Liver (tissue), 3 donors: Measurements from ENCODE around the gene CDC25A.

Experiments
- CTCF ChIP-seq: fragments of 150-350 bp; IDR thresholded peaks from 2 replicates; pipeline ENCODE4 v1.5.1; 2017; ENCODE audit warnings: improper control_type of control experiment, low read depth, low read length; ENCODE audit not compliant: missing input control
- JUND ChIP-seq, 2 donors: IDR thresholded peaks; 2 replicates each; pipeline ENCODE4 v1.6.1; 2016; ENCODE audit warnings: antibody characterized with exemption in 2 of 2
- REST ChIP-seq: IDR thresholded peaks from 2 replicates; pipeline ENCODE4 v1.6.1; 2016; ENCODE audit warnings: antibody characterized with exemption, mild to moderate bottlenecking
- donor health status: healthy.
- donor health status: healthy.

- no peak for TF ChIP-seq CTCF
- TF ChIP-seq REST = no peak
- no peak for TF ChIP-seq JUND (IDR thresholded peaks at IDR 0.05)
Measured at GRCh38 chr3:48157202-48157840, 30.9 kb downstream of the CDC25A start.
